Endothelial cell of umbilical vein (primary cell): Measurements from ENCODE around the gene NAA38. TPM values are rescaled to one million over a fixed set of nuclear protein-coding genes. Genes with fewer than 3 reads are reported as not detected.
A peak's percentile ranks its signal among the peaks of the same experiment; 100 is the strongest.

ENCODE experiments used
- BruUV-seq: library from RNA; stranded (reverse); fragments of 400-500 nt; replicated peaks from 2 replicates; lab custom pipeline; 2021; lab: Mats Ljungman, UMichigan
- CTCF ChIA-PET: fragments of 300-600, 350-600 bp; sonication (Branson Sonifier 250); formaldehyde crosslinking; loops from one replicate; lab custom pipeline; 2021; ENCODE audit warnings: antibody characterized with exemption, inconsistent platforms; lab: Charles Lee
- POLR2A ChIA-PET: fragments of 300-600, 350-600 bp; sonication (Branson Sonifier 250); formaldehyde crosslinking; loops from one replicate; lab custom pipeline; 2021; ENCODE audit warnings: antibody characterized with exemption, inconsistent platforms; lab: Charles Lee
- DNase-seq: peaks from one replicate; pipeline ENCODE4 v3.0.0-alpha.2; 2011; ENCODE audit warnings: low read depth, low spot score
- FAIRE-seq: peaks from 2 replicates; lab custom pipeline; 2011; peaks lifted over from hg19 to GRCh38; lab: Jason Lieb, UNC
- H2AFZ ChIP-seq: 2 replicates; pipeline ENCODE4 v1.6.0; 2012; ENCODE audit warnings: low read depth, low read length, control low read depth, inconsistent platforms
- H3K27ac ChIP-seq: 2 replicates; pipeline ENCODE4 v1.5.1; 2011; ENCODE audit warnings: low read depth, mild to moderate bottlenecking, control low read depth, low read length, moderate library complexity; ENCODE audit not compliant: insufficient read depth
- H3K27me3 ChIP-seq, 2 experiments: 2 replicates each; pipeline versions ENCODE4 v1.6.0 to v1.6.1; 2011; ENCODE audit warnings: low read length in 2 of 2, mixed read lengths in 1 of 2; ENCODE audit not compliant: control insufficient read depth in 2 of 2, insufficient read depth in 2 of 2
- H3K36me3 ChIP-seq, 2 experiments: 2 replicates in 1 of 2; 3 replicates in 1 of 2; pipeline ENCODE4 v1.5.1; 2011; ENCODE audit warnings: low read length in 2 of 2, mild to moderate bottlenecking in 1 of 2, moderate library complexity in 1 of 2; ENCODE audit not compliant: control insufficient read depth in 2 of 2, insufficient read depth in 2 of 2; ENCODE audit errors: extremely low read depth in 1 of 2
- H3K4me1 ChIP-seq: 3 replicates; pipeline ENCODE4 v1.5.1; 2011; ENCODE audit warnings: mild to moderate bottlenecking, low read length; ENCODE audit not compliant: control insufficient read depth, insufficient read depth; ENCODE audit errors: extremely low read depth
- H3K4me2 ChIP-seq: 2 replicates; pipeline ENCODE4 v1.6.1; 2011; ENCODE audit warnings: low read length, control low read depth, mixed read lengths; ENCODE audit not compliant: insufficient read depth
- H3K4me3 ChIP-seq, 3 experiments: fragments of 200-600 bp in 1 of 3; sonication (generic), shearing (Covaris generic) in 1 of 3; replicated peaks in 1 of 3; 2 replicates each; pipeline ENCODE4 v1.5.1; 2011 to 2016; ENCODE audit warnings: control low read depth in 3 of 3, low read length in 3 of 3, mild to moderate bottlenecking in 2 of 3, inconsistent platforms in 1 of 3, low read depth in 1 of 3, moderate library complexity in 1 of 3; ENCODE audit not compliant: insufficient read depth in 1 of 3
- H3K79me2 ChIP-seq: 2 replicates; pipeline ENCODE4 v1.6.0; 2012; ENCODE audit warnings: low read length, inconsistent platforms; ENCODE audit not compliant: control insufficient read depth, insufficient read depth
- H3K9ac ChIP-seq: replicated peaks from 2 replicates; pipeline ENCODE3; 2011; ENCODE audit warnings: low read length, control low read depth; ENCODE audit not compliant: insufficient read depth; ENCODE audit errors: extremely low read depth
- H3K9me1 ChIP-seq: replicated peaks from 3 replicates; pipeline ENCODE4 v1.6.0; 2011; ENCODE audit warnings: mild to moderate bottlenecking, low read length; ENCODE audit not compliant: control insufficient read depth, insufficient read depth; ENCODE audit errors: extremely low read depth
- H3K9me3 ChIP-seq: replicated peaks from 2 replicates; pipeline ENCODE4 v1.5.1; 2012; ENCODE audit warnings: low read length, inconsistent platforms; ENCODE audit not compliant: control insufficient read depth, insufficient read depth
- H4K20me1 ChIP-seq: replicated peaks from 2 replicates; pipeline ENCODE3; 2011; ENCODE audit warnings: mild to moderate bottlenecking, low read length; ENCODE audit not compliant: control insufficient read depth, insufficient read depth; ENCODE audit errors: extremely low read depth
- GATA2 ChIP-seq: IDR thresholded peaks from 2 replicates; pipeline ENCODE4 v1.7.0; 2011; ENCODE audit warnings: low read depth, mild to moderate bottlenecking, moderate library complexity, mixed read lengths, low read length; ENCODE audit not compliant: insufficient read length, insufficient read depth
- MYC ChIP-seq: IDR thresholded peaks from one replicate; pipeline ENCODE4 v1.6.1; 2011; ENCODE audit warnings: mild to moderate bottlenecking, low read depth, low read length
- dilution Hi-C: fragments of 300-500 bp; cut with MboI; formaldehyde crosslinking; loops from one replicate; pipeline ENCODE4 v1.15.0; 2019; ENCODE audit warnings: low sequenced_read_pairs; ENCODE audit not compliant: extremely low pct_ligation_motif_present
- intact Hi-C: fragments of 100-400 bp; cut with micrococcal nuclease; formaldehyde crosslinking; loops from one replicate; pipeline ENCODE4 v1.10.0; 2022
- polyA plus RNA-seq, 4 experiments: library from polyadenylated mRNA; depleted of rRNA in 3 of 4; stranded (reverse) in 3 of 4; unstranded in 1 of 4; fragments of >200 nt; gene quantifications; 2 replicates each; pipeline versions ENCODE4 v1.2.1 to v1.2.3, GENCODE V29; 2011 to 2012; ENCODE audit warnings: missing spikeins in 1 of 4
- total RNA-seq: library from RNA; stranded (reverse); gene quantifications from 2 replicates; pipeline ENCODE4 v1.2.3, GENCODE V29; 2021
- TF ChIP-seq, protein P1 (sequence below), 2 donors: IDR thresholded peaks; 1 replicate in 1 of 2; 2 replicates in 1 of 2; pipeline ENCODE4 v1.5.1; 2011; ENCODE audit warnings: low read length in 2 of 2, mild to moderate bottlenecking in 2 of 2, moderate library complexity in 2 of 2, control low read depth in 1 of 2, inconsistent platforms in 1 of 2, low read depth in 1 of 2; ENCODE audit not compliant: insufficient read depth in 1 of 2; ENCODE audit errors: extremely low read depth in 1 of 2

Gene NAA38
- total and polyA plus RNA-seq, 2 donors (not counting 3 experiments of a cell fraction or from before 2014, with no cell fraction given) = 119 to 267 TPM

- dilution Hi-C loops = no loop called here
- H3K9ac ChIP-seq = no peak overlapping the region
- CTCF ChIA-PET = interaction anchor here (1.8 kb wide), 1 partner anchor 68 kb away, joined by 4 read pairs; no protein-coding TSS in a partner anchor
- BruUV-seq = TSS peak; percentile 23
- no peak overlapping the region for H3K4me3 ChIP-seq
- no peak overlapping the region for H3K27ac ChIP-seq
- H4K20me1 ChIP-seq = no peaks in the 10 kb centered on the region
- no peaks in the 10 kb centered on the region for H3K79me2 ChIP-seq
- no peak overlapping the region for H2AFZ ChIP-seq
- no peaks in the 10 kb centered on the region for H3K9me3 ChIP-seq
- intact Hi-C loops = no loop called here
- no peaks in the 10 kb centered on the region for H3K4me1 ChIP-seq
- FAIRE-seq (no peak), DNase-seq (no peak)
- no peak overlapping the region for H3K4me2 ChIP-seq
- no peaks in the 10 kb centered on the region for H3K27me3 ChIP-seq
- POLR2A ChIA-PET = no interaction called here
- no peak for TF ChIP-seq GATA2
- H3K9me1 ChIP-seq = no peaks in the 10 kb centered on the region
- peaks cover 37 to 89% of the 10 kb centered on the region in 2 experiments for H3K36me3 ChIP-seq
Measured at GRCh38 chr17:7903154-7904103, 46.1 kb upstream of the NAA38 start.

GRCh38 chr17:7897773-7898172, 40.4 kb upstream of the NAA38 start:
- Histone ChIP-seq H3K4me2 (no peak overlapping the region), H3K9me3 (no peaks in the 10 kb centered on the region), H3K4me3 (no peak overlapping the region), H3K36me3 (peaks cover 44 to 72% of the 10 kb centered on the region in 2 experiments), H4K20me1 (no peaks in the 10 kb centered on the region), H2AFZ (no peak overlapping the region), H3K27me3 (no peaks in the 10 kb centered on the region), H3K9ac (no peak overlapping the region), H3K79me2 (no peaks in the 10 kb centered on the region), H3K4me1 (no peaks in the 10 kb centered on the region), H3K9me1 (no peaks in the 10 kb centered on the region), H3K27ac (no peak overlapping the region)
- TF ChIP-seq MYC (no peak), GATA2 (no peak)
- TF ChIP-seq, protein P1, sequence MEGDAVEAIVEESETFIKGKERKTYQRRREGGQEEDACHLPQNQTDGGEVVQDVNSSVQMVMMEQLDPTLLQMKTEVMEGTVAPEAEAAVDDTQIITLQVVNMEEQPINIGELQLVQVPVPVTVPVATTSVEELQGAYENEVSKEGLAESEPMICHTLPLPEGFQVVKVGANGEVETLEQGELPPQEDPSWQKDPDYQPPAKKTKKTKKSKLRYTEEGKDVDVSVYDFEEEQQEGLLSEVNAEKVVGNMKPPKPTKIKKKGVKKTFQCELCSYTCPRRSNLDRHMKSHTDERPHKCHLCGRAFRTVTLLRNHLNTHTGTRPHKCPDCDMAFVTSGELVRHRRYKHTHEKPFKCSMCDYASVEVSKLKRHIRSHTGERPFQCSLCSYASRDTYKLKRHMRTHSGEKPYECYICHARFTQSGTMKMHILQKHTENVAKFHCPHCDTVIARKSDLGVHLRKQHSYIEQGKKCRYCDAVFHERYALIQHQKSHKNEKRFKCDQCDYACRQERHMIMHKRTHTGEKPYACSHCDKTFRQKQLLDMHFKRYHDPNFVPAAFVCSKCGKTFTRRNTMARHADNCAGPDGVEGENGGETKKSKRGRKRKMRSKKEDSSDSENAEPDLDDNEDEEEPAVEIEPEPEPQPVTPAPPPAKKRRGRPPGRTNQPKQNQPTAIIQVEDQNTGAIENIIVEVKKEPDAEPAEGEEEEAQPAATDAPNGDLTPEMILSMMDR (IDR thresholded peaks at IDR 0.05; ENCODE audit: extremely low read depth in 1 of 2, insufficient read depth in 1 of 2, low read depth in 1 of 2, low read length in 2 of 2) = peak; percentile 26 to 29
- DNase-seq (peak; percentile 51), FAIRE-seq (no peak)
- intact Hi-C loops = loop anchor here (1.0 kb wide), 1 partner anchor 35 kb away; no protein-coding TSS in a partner anchor
- no TSS peak for BruUV-seq
- ChIA-PET POLR2A (no interaction called here), CTCF (interaction anchor here (0.6 to 7.1 kb wide), 12 partner anchors 14 to 155 kb away, joined by 3 to 58 read pairs (median 3); partner anchors contain the start of gene KDM6B)
- dilution Hi-C loops = no loop called here
